Erythroblast (primary cell): ENCODE results near the gene NBPF9.
"Not testable (repeated sequence)": the region's sequence is repeated elsewhere in the genome, so short reads cannot be mapped to it uniquely, and the experiment has no call there.

ENCODE experiments used
- GATA1 ChIP-seq: IDR thresholded peaks from 2 replicates; pipeline ENCODE4 v1.6.1; 2011; ENCODE audit warnings: low read depth, mild to moderate bottlenecking, control low read depth, low read length, moderate library complexity
- POLR2A ChIP-seq: IDR thresholded peaks from 2 replicates; pipeline ENCODE4 v1.6.1; 2011; ENCODE audit warnings: mild to moderate bottlenecking, low read length

DNA sequence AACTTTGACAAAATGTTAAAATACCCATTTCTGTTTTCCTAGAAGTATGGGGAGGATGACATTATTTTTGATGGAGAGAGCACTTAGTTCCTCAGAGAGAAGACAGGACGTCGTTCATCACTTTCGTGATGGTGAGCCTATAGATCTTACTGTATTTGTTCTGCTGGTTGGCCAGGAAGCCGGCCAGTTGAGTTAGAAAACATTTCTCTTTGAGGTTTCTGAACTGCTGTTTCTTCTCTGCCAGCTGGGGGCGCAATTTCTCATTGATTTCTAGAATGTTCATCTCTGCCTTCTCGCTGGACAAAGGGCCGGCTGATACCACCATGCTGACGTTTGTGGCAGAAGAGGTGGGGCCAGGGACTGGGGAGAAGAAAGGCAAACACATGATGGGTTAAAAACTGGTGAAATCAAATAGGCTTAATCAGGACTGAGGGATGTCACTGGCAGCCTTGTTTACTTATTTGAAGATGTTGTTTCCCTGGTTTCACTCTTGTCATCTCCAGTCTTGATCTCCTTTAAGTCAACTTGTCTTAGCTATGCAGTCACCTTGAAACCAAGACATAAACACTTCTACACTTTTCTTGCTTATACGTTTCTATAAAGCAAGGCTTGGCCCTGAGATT, 27.7 kb downstream of the NBPF9 start:
- not testable (repeated sequence) for TF ChIP-seq POLR2A, GATA1
